Right lobe of liver (tissue), 6 donors: ENCODE results near the gene ADGRG6. TPM values are rescaled to one million over a fixed set of nuclear protein-coding genes. Genes with fewer than 3 reads are reported as not detected.

Source experiments
- ATAC-seq, 4 donors: fragments of 200-7000 bp; cut with Tn5 transposase; one replicate each; pipeline ENCODE4 v1.9.1; 2020; ENCODE audit warnings: mild to moderate bottlenecking in 4 of 4, moderate library complexity in 4 of 4
- DNase-seq, 3 donors: peaks; one replicate each; pipeline ENCODE4 v3.0.0-alpha.2; 2020
- H3K27ac ChIP-seq, 3 donors: fragments of 200-600 bp; one replicate each; pipeline ENCODE4 v1.8.0; 2022
- H3K27me3 ChIP-seq, 2 donors: fragments of 200-600 bp; one replicate each; pipeline ENCODE4 v1.8.0; 2022
- H3K36me3 ChIP-seq, 4 donors: fragments of 200-600 bp; sonication (generic) in 1 of 4; one replicate each; pipeline versions ENCODE4 v1.5.1 to v1.8.0; 2017 to 2022; ENCODE audit warnings: control low read depth in 1 of 4
- H3K4me1 ChIP-seq, 4 donors: fragments of 200-600 bp; sonication (generic) in 1 of 4; one replicate each; pipeline versions ENCODE4 v1.5.1 to v1.8.0; 2017 to 2022; ENCODE audit warnings: control low read depth in 1 of 4
- H3K4me3 ChIP-seq, 3 donors: fragments of 200-600 bp; one replicate each; pipeline ENCODE4 v1.8.0; 2022
- H3K9me3 ChIP-seq, 4 donors: fragments of 200-600 bp; sonication (generic) in 1 of 4; one replicate each; pipeline versions ENCODE4 v1.5.1 to v1.8.0; 2017 to 2022; ENCODE audit warnings: control low read depth in 1 of 4
- CTCF ChIP-seq, 4 donors: fragments of 200-600 bp in 3 of 4; fragments of 450-650 bp in 1 of 4; IDR thresholded peaks; one replicate each; pipeline versions ENCODE4 v1.5.1 to v1.8.0; 2016 to 2022; ENCODE audit warnings: antibody characterized with exemption in 4 of 4, mild to moderate bottlenecking in 2 of 4
- POLR2A ChIP-seq: fragments of 450-650 bp; IDR thresholded peaks from one replicate; pipeline ENCODE4 v1.6.1; 2017; ENCODE audit warnings: antibody characterized with exemption, mild to moderate bottlenecking
- WGBS: methylation state at CpG from one replicate; pipeline ENCODE4 v1.1.6; 2018; ENCODE audit warnings: low coverage, low lambda C conversion rate; ENCODE audit not compliant: insufficient coverage; ENCODE audit errors: missing lambda C conversion rate; 5-methylcytosine and 5-hydroxymethylcytosine counted together
- intact Hi-C, 2 donors: fragments of 100-400 bp; cut with DNase I; formaldehyde crosslinking; loops; one replicate each; pipeline versions ENCODE4 v1.11.2 to v1.14.1; 2022
- total RNA-seq, 6 experiments: library from RNA; depleted of rRNA in 2 of 6; stranded (reverse); fragments of >200 nt in 2 of 6; fragmentation: NEBNext Ultra II Directional in 3 of 6; extraction: Animal tissue kit (Norgen Biotek cat#: 25700) in 3 of 6; gene quantifications; one replicate each; pipeline versions ENCODE4 v1.1.0 to v1.2.4, GENCODE V29; 2016 to 2023
- donor health status: DM: no; HTN: yes; CAD: no.
- donor health status: DM: no; HTN: no; CAD: no.
- donor health status: DM: no; HTN: no; CAD: no.
- donor health status: DM: no; HTN: yes; CAD: no.
- donor health status: DM: no; HTN: yes; CAD: no.

ADGRG6 gene
- total RNA-seq, 6 experiments from 2014 or later: 49.6 to 114 (median 94.6) TPM

- Histone ChIP-seq H3K27ac (no peak overlapping the region), H3K27me3 (no peaks in the 10 kb centered on the region), H3K4me3 (no peak overlapping the region), H3K4me1 (peaks cover 0 to 25% (median 11%) of the 10 kb centered on the region in 4 donors), H3K9me3 (no peaks in the 10 kb centered on the region), H3K36me3 (no peaks in the 10 kb centered on the region)
- DNase-seq (no peak), ATAC-seq (no peak)
- WGBS: 52% methylated on average over 1 of the region's 1 CpG
- no peak for TF ChIP-seq POLR2A
- no peak for TF ChIP-seq CTCF (IDR thresholded peaks at IDR 0.05)
- intact Hi-C loops: no loop called here
Observed at GRCh38 chr6:142339968-142340658, 38.3 kb downstream of the ADGRG6 start.

GRCh38 chr6:142341855-142342330 lies 40.1 kb downstream of the ADGRG6 start:
- Histone ChIP-seq H3K4me1 (peaks cover 0 to 11% (median 4%) of the 10 kb centered on the region in 4 donors), H3K27me3 (no peaks in the 10 kb centered on the region), H3K27ac (no peak overlapping the region), H3K4me3 (no peak overlapping the region), H3K9me3 (no peaks in the 10 kb centered on the region), H3K36me3 (no peaks in the 10 kb centered on the region)
- no peak for DNase-seq
- 94% methylated on average over 2 of the region's 2 CpGs for WGBS
- TF ChIP-seq POLR2A (no peak), CTCF (IDR thresholded peaks at IDR 0.05) (no peak)
- no peak for ATAC-seq
- intact Hi-C loops: no loop called here

- no peaks in the 10 kb centered on the region for H3K36me3 ChIP-seq
- H3K9me3 ChIP-seq: no peaks in the 10 kb centered on the region
- ATAC-seq: no peak
- peaks cover 0 to 5% (median 0%) of the 10 kb centered on the region in 4 donors for H3K4me1 ChIP-seq
- intact Hi-C loops: no loop called here
- no peak overlapping the region for H3K4me3 ChIP-seq
- H3K27me3 ChIP-seq: no peaks in the 10 kb centered on the region
- DNase-seq: no peak
- H3K27ac ChIP-seq: no peak overlapping the region
- TF ChIP-seq POLR2A (no peak), CTCF (IDR thresholded peaks at IDR 0.05) (no peak)
Observed at GRCh38 chr6:142342986-142343385, 41.2 kb downstream of the ADGRG6 start.

GRCh38 chr6:142343938-142344337 lies 42.1 kb downstream of the ADGRG6 start:
- intact Hi-C loops: no loop called here
- DNase-seq (no peak), ATAC-seq (no peak)
- peaks cover 0 to 5% (median under 1%) of the 10 kb centered on the region in 4 donors for H3K4me1 ChIP-seq
- H3K27ac ChIP-seq: no peak overlapping the region
- no peak for TF ChIP-seq CTCF (IDR thresholded peaks at IDR 0.05)
- no peak for TF ChIP-seq POLR2A
- H3K4me3 ChIP-seq: no peak overlapping the region
- H3K27me3 ChIP-seq: no peaks in the 10 kb centered on the region
- H3K36me3 ChIP-seq: no peaks in the 10 kb centered on the region
- no peaks in the 10 kb centered on the region for H3K9me3 ChIP-seq
- WGBS: 88% methylated on average over 1 of the region's 1 CpG
